WTC11 (cell line): ENCODE data around the gene KRT6C. TPM values are rescaled to one million over a fixed set of nuclear protein-coding genes. Genes with fewer than 3 reads are reported as not detected.

ENCODE experiments used
- ATAC-seq: fragments of 200-7000 bp; cut with Tn5 transposase; 2 replicates; pipeline ENCODE4 v1.10.0; 2021; ENCODE audit warnings: mild to moderate bottlenecking, moderate library complexity
- CTCF ChIA-PET: fragments of 300-600 bp; sonication (Branson Sonifier 250); formaldehyde crosslinking; loops from one replicate; lab custom pipeline; 2021; ENCODE audit warnings: antibody characterized with exemption; lab: Charles Lee
- POLR2A ChIA-PET: fragments of 350-600 bp; sonication (Branson Sonifier 250); formaldehyde crosslinking; loops from one replicate; lab custom pipeline; 2021; ENCODE audit warnings: antibody characterized with exemption; lab: Charles Lee
- DNase-seq: peaks from one replicate; pipeline ENCODE4 v3.0.0; 2021; ENCODE audit warnings: low spot score
- H3K27ac Mint-ChIP-seq: 2 replicates; pipeline ENCODE4 v1.8.0; 2021; ENCODE audit warnings: mixed read lengths
- H3K27me3 Mint-ChIP-seq: 2 replicates; pipeline ENCODE4 v1.8.0; 2021; ENCODE audit warnings: low read depth, mild to moderate bottlenecking, moderate library complexity, mixed read lengths
- H3K36me3 Mint-ChIP-seq: 2 replicates; pipeline ENCODE4 v1.8.0; 2021; ENCODE audit warnings: mixed read lengths
- H3K4me1 Mint-ChIP-seq: 2 replicates; pipeline ENCODE4 v1.8.0; 2022; ENCODE audit warnings: mixed read lengths
- H3K4me3 Mint-ChIP-seq: 2 replicates; pipeline ENCODE4 v1.8.0; 2021; ENCODE audit warnings: mild to moderate bottlenecking, moderate library complexity, mixed read lengths
- H3K9me3 Mint-ChIP-seq: 2 replicates; pipeline ENCODE4 v1.8.0; 2021; ENCODE audit warnings: mixed read lengths
- CREM ChIP-seq: sonication (generic); formaldehyde crosslinking; IDR thresholded peaks from 2 replicates; pipeline ENCODE4 v1.8.1; 2022; ENCODE audit warnings: mild to moderate bottlenecking, missing genetic modification reagents, moderate library complexity
- CTCF ChIP-seq: fragments of 200-600 bp; IDR thresholded peaks from 2 replicates; pipeline ENCODE4 v1.8.0; 2022; ENCODE audit warnings: antibody characterized with exemption
- E2F1 ChIP-seq: sonication (generic); formaldehyde crosslinking; IDR thresholded peaks from 2 replicates; pipeline ENCODE4 v1.8.0; 2022; ENCODE audit warnings: mild to moderate bottlenecking, missing genetic modification reagents
- ESRRA ChIP-seq: sonication (generic); formaldehyde crosslinking; IDR thresholded peaks from 2 replicates; pipeline ENCODE4 v1.8.1; 2022; ENCODE audit warnings: mild to moderate bottlenecking, missing genetic modification reagents, borderline replicate concordance
- GRHL2 ChIP-seq: fragments of 250-450 bp; sonication (Bioruptor Pico); IDR thresholded peaks from 2 replicates; pipeline ENCODE4 v1.8.0; 2022; ENCODE audit warnings: mild to moderate bottlenecking, moderate library complexity; ENCODE audit not compliant: insufficient replicate concordance, severe bottlenecking
- HMGA2 ChIP-seq: fragments of 250-450 bp; sonication (Bioruptor Pico); IDR thresholded peaks from 2 replicates; pipeline ENCODE4 v1.4.0; 2021; ENCODE audit warnings: mild to moderate bottlenecking, moderate library complexity
- HMGXB4 ChIP-seq: sonication (generic); formaldehyde crosslinking; IDR thresholded peaks from 2 replicates; pipeline ENCODE4 v1.8.1; 2023; ENCODE audit warnings: mild to moderate bottlenecking, moderate library complexity, missing genetic modification reagents
- JAZF1 ChIP-seq: fragments of 250-450 bp; sonication (Bioruptor Pico); IDR thresholded peaks from 2 replicates; pipeline ENCODE4 v1.9.0; 2021; ENCODE audit warnings: moderate library complexity, mild to moderate bottlenecking, inconsistent platforms
- KAT7 ChIP-seq: sonication (generic); formaldehyde crosslinking; IDR thresholded peaks from 2 replicates; pipeline ENCODE4 v1.8.1; 2023; ENCODE audit warnings: missing genetic modification reagents, mild to moderate bottlenecking, borderline replicate concordance
- MLX ChIP-seq: sonication (generic); formaldehyde crosslinking; IDR thresholded peaks from 2 replicates; pipeline ENCODE4 v1.8.1; 2023; ENCODE audit warnings: mild to moderate bottlenecking, missing genetic modification reagents, moderate library complexity
- NFYB ChIP-seq: sonication (generic); formaldehyde crosslinking; conservative IDR thresholded peaks from 2 replicates; pipeline ENCODE4 v1.8.0; 2022; ENCODE audit warnings: low read depth, missing genetic modification reagents
- OVOL2 ChIP-seq: fragments of 250-450 bp; sonication (Bioruptor Pico); IDR thresholded peaks from 2 replicates; pipeline ENCODE4 v1.9.0; 2021; ENCODE audit warnings: mild to moderate bottlenecking, borderline replicate concordance
- SOX15 ChIP-seq: fragments of 250-450 bp; sonication (Bioruptor Pico); IDR thresholded peaks from 2 replicates; pipeline ENCODE4 v1.9.0; 2021; ENCODE audit warnings: mild to moderate bottlenecking
- STAT6 ChIP-seq: sonication (generic); formaldehyde crosslinking; conservative IDR thresholded peaks from 2 replicates; pipeline ENCODE4 v1.8.1; 2023; ENCODE audit warnings: mild to moderate bottlenecking, low read depth, missing genetic modification reagents, moderate library complexity
- USF1 ChIP-seq: sonication (generic); formaldehyde crosslinking; IDR thresholded peaks from 2 replicates; pipeline ENCODE4 v1.8.0; 2022; ENCODE audit warnings: mild to moderate bottlenecking, missing genetic modification reagents
- USF2 ChIP-seq: sonication (generic); formaldehyde crosslinking; IDR thresholded peaks from 2 replicates; pipeline ENCODE4 v1.8.1; 2023; ENCODE audit warnings: mild to moderate bottlenecking, missing genetic modification reagents, moderate library complexity
- ZBTB21 ChIP-seq: sonication (generic); formaldehyde crosslinking; IDR thresholded peaks from 2 replicates; pipeline ENCODE4 v1.8.1; 2023; ENCODE audit warnings: mild to moderate bottlenecking, missing genetic modification reagents, borderline replicate concordance
- ZNF416 ChIP-seq: fragments of 250-450 bp; sonication (Bioruptor Pico); IDR thresholded peaks from 2 replicates; pipeline ENCODE4 v1.9.0; 2021; ENCODE audit warnings: mild to moderate bottlenecking, inconsistent platforms
- ZNF512 ChIP-seq: sonication (generic); formaldehyde crosslinking; IDR thresholded peaks from 2 replicates; pipeline ENCODE4 v1.8.1; 2022; ENCODE audit warnings: missing genetic modification reagents, borderline replicate concordance
- total RNA-seq: library from RNA; stranded (reverse); gene quantifications from 3 replicates; pipeline ENCODE4 v1.2.3, GENCODE V29; 2021

The KRT6C gene
- total RNA-seq, 1 experiment from 2014 or later, result not detected

GRCh38 chr12:52434081-52434733 is 39.4 kb downstream of the KRT6C start, which contains the start of gene KRT75:
Gene KRT75 (minus strand): TSS chr12:52434371. CDS start chr12:52434304, 67 bp downstream.
- no peaks in the 10 kb centered on the region for H3K36me3 Mint-ChIP-seq
- H3K9me3 Mint-ChIP-seq, result no peaks in the 10 kb centered on the region
- peaks cover 8% of the 10 kb centered on the region for H3K4me1 Mint-ChIP-seq
- ATAC-seq (no peak), DNase-seq (no peak)
- POLR2A ChIA-PET, result no interaction called here
- no peak for TF ChIP-seq JAZF1 (CRISPR knock-in tag)
- no peak for TF ChIP-seq NFYB (CRISPR knock-in tag)
- TF ChIP-seq GRHL2 (CRISPR knock-in tag), result no peak
- no peak for TF ChIP-seq ZNF512 (CRISPR knock-in tag)
- TF ChIP-seq STAT6 (CRISPR knock-in tag), result no peak
- no peak for TF ChIP-seq ZBTB21 (CRISPR knock-in tag)
- TF ChIP-seq HMGXB4 (CRISPR knock-in tag), result no peak
- H3K27me3 Mint-ChIP-seq, result no peaks in the 10 kb centered on the region
- H3K27ac Mint-ChIP-seq, result no peak within 1 kb of the TSS
- CTCF ChIA-PET, result interaction anchor here (1.7 to 2.3 kb wide), 2 partner anchors 8 to 38 kb away, joined by 4 to 8 read pairs; no protein-coding TSS in a partner anchor
- H3K4me3 Mint-ChIP-seq, result no peak within 1 kb of the TSS

- ATAC-seq (no peak), DNase-seq (no peak)
- Mint-ChIP-seq H3K36me3 (no peaks in the 10 kb centered on the region), H3K27me3 (no peaks in the 10 kb centered on the region), H3K27ac (no peak overlapping the region), H3K4me3 (no peak overlapping the region), H3K9me3 (peaks cover 5% of the 10 kb centered on the region), H3K4me1 (peaks cover 8% of the 10 kb centered on the region)
- POLR2A ChIA-PET, result no interaction called here
- CTCF ChIA-PET, result interaction anchor here (1.7 to 2.3 kb wide), 2 partner anchors 9 to 38 kb away, joined by 4 to 8 read pairs; no protein-coding TSS in a partner anchor
- TF ChIP-seq CTCF (no peak), CREM (CRISPR knock-in tag) (no peak), MLX (CRISPR knock-in tag) (no peak), E2F1 (CRISPR knock-in tag) (no peak), USF2 (CRISPR knock-in tag) (no peak), USF1 (CRISPR knock-in tag) (no peak), HMGA2 (CRISPR knock-in tag) (no peak), OVOL2 (CRISPR knock-in tag) (no peak), ZNF416 (CRISPR knock-in tag) (no peak), ZNF512 (CRISPR knock-in tag) (no peak), ESRRA (no peak), KAT7 (no peak), SOX15 (CRISPR knock-in tag) (no peak)
These were observed 40.0 kb downstream of the KRT6C start for GRCh38 chr12:52433501-52434080.
